ENCODE measurements around the gene CDYL. TPM values are rescaled to one million over a fixed set of nuclear protein-coding genes. Genes with fewer than 3 reads are reported as not detected.

The CDYL gene
- total RNA-seq, 2 donors from 2014 or later: 55.1 to 58.2 TPM

DNA sequence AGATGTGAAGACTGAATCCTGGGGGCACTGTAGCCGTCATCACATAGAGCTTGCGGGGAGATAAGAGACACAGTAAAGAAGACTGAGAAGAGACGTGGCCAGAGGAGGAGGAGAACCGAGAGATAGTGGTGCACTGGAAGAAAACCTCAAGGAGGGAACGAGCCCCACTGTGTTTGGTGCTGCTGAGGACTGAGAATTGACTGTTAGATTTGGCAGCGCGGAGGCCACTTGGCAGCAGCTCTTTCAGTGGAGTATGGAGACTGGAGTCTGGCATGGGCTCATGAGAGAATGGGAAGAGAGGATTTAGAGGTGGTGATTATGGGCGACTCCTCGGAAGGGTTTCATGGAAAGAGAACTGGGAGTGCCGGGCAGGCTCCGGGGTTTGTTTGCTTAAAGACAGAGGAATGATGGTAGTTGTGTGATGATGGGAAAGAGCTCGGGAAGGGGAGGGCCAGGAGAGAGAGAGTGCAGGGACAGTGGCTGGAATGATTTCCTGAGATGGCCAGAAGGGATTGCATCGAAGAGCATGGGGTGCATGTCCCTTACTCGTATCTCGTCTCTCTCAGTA lies 18.0 kb downstream of the CDYL start:
- no peak overlapping the region for H3K27ac Mint-ChIP-seq
- no peaks in the 10 kb centered on the region for H3K4me1 ChIP-seq (ENCODE audit: control insufficient read depth, insufficient read depth, low read length)
- H3K27me3 ChIP-seq (ENCODE audit: control insufficient read depth, insufficient read depth, low read length, poor library complexity, severe bottlenecking): no peaks in the 10 kb centered on the region
- H3K36me3 Mint-ChIP-seq (ENCODE audit: low read depth): peaks cover 5% of the 10 kb centered on the region
- H3K36me3 ChIP-seq (ENCODE audit: control insufficient read depth, insufficient read depth, low read length): no peaks in the 10 kb centered on the region
- DNase-seq: peak; percentile 62
- no peak overlapping the region for H3K4me3 ChIP-seq (ENCODE audit: low read length)
- no peak overlapping the region for H3K4me3 Mint-ChIP-seq
- 68 to 72% methylated on average over 12 to 15 of the region's 15 CpGs for WGBS, 2 experiments (ENCODE audit: insufficient coverage in 1 of 2, insufficient read length in 1 of 2)
- no peak overlapping the region for H3K27ac ChIP-seq (ENCODE audit: low read depth, low read length)
- TF ChIP-seq, protein P1, sequence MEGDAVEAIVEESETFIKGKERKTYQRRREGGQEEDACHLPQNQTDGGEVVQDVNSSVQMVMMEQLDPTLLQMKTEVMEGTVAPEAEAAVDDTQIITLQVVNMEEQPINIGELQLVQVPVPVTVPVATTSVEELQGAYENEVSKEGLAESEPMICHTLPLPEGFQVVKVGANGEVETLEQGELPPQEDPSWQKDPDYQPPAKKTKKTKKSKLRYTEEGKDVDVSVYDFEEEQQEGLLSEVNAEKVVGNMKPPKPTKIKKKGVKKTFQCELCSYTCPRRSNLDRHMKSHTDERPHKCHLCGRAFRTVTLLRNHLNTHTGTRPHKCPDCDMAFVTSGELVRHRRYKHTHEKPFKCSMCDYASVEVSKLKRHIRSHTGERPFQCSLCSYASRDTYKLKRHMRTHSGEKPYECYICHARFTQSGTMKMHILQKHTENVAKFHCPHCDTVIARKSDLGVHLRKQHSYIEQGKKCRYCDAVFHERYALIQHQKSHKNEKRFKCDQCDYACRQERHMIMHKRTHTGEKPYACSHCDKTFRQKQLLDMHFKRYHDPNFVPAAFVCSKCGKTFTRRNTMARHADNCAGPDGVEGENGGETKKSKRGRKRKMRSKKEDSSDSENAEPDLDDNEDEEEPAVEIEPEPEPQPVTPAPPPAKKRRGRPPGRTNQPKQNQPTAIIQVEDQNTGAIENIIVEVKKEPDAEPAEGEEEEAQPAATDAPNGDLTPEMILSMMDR (conservative IDR thresholded peaks at IDR 0.05): no peak
- H3K4me1 Mint-ChIP-seq: peaks cover 21% of the 10 kb centered on the region
- peaks cover 3% of the 10 kb centered on the region for H3K9me3 ChIP-seq (ENCODE audit: control insufficient read depth, low read length)
- H3K9me3 Mint-ChIP-seq: no peaks in the 10 kb centered on the region
- peaks cover under 1% of the 10 kb centered on the region for H3K27me3 Mint-ChIP-seq (ENCODE audit: insufficient read depth)
- H3K9ac ChIP-seq (ENCODE audit: extremely low read depth, low read length, poor library complexity, severe bottlenecking): no peak overlapping the region

DNA sequence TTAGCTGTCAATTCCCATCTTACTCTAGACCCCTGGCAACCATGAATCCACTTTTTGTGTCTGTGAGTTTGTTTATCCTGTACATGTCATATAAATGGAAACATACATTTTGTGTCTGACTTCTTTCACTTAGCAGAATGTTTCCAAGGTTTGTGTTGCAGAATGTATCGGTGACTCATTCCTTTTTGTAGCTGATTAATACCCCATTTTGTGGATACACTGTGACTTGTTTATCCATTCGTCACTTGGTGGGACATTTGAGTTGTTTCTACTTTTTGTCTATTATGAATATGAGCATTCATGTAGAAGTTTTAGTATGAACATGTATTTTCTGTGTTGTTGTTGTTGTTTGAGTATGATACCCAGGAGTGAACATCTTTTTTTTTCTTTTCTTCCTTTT lies 21.4 kb downstream of the CDYL start:
- no peak overlapping the region for H3K27ac ChIP-seq (ENCODE audit: low read depth, low read length)
- no peak for DNase-seq

DNA sequence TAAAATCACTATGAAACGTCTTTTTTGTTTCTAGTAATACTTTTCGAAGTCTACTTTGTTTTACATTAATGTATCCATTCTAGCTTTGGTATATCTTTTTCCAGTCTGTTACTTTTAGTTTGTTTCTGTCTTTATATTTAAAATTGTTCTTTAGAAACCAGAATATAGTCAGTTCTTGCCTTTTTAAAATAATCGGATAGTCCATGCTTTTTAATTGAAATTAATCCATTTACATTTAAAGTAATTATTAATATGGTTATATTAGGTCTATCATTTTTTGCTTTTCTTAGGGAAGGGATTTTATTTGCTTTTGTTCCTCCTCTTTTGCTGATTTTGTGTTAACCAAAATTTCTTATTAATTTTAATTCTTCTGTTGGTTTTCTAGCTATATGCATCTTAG lies 23.7 kb downstream of the CDYL start:
- peaks cover 2% of the 10 kb centered on the region for H3K36me3 Mint-ChIP-seq (ENCODE audit: low read depth)
- Histone ChIP-seq H3K9ac (ENCODE audit: extremely low read depth, low read length, poor library complexity, severe bottlenecking) (no peak overlapping the region), H3K4me1 (ENCODE audit: control insufficient read depth, insufficient read depth, low read length) (peaks cover 3% of the 10 kb centered on the region), H3K4me3 (ENCODE audit: low read length) (no peak overlapping the region), H3K27ac (ENCODE audit: low read depth, low read length) (no peak overlapping the region), H3K36me3 (ENCODE audit: control insufficient read depth, insufficient read depth, low read length) (no peaks in the 10 kb centered on the region), H3K27me3 (ENCODE audit: control insufficient read depth, insufficient read depth, low read length, poor library complexity, severe bottlenecking) (no peaks in the 10 kb centered on the region), H3K9me3 (ENCODE audit: control insufficient read depth, low read length) (peaks cover 14% of the 10 kb centered on the region)
- TF ChIP-seq, protein P1 (conservative IDR thresholded peaks at IDR 0.05): no peak
- peaks cover 26% of the 10 kb centered on the region for H3K4me1 Mint-ChIP-seq
- H3K27ac Mint-ChIP-seq: no peak overlapping the region
- DNase-seq: no peak
- 94% methylated on average over 2 of the region's 3 CpGs; no CpG with 5 or more reads in 1 of the 2 experiments for WGBS, 2 experiments (ENCODE audit: insufficient coverage in 1 of 2, insufficient read length in 1 of 2)
- H3K27me3 Mint-ChIP-seq (ENCODE audit: insufficient read depth): no peaks in the 10 kb centered on the region
- H3K4me3 Mint-ChIP-seq: no peak overlapping the region
- H3K9me3 Mint-ChIP-seq: no peaks in the 10 kb centered on the region

More for the DNA sequence above, 21.4 kb downstream of the CDYL start:
- TF ChIP-seq, protein P1 (conservative IDR thresholded peaks at IDR 0.05): no peak
- Histone ChIP-seq H3K4me1 (ENCODE audit: control insufficient read depth, insufficient read depth, low read length) (no peaks in the 10 kb centered on the region), H3K36me3 (ENCODE audit: control insufficient read depth, insufficient read depth, low read length) (no peaks in the 10 kb centered on the region), H3K27me3 (ENCODE audit: control insufficient read depth, insufficient read depth, low read length, poor library complexity, severe bottlenecking) (no peaks in the 10 kb centered on the region), H3K9ac (ENCODE audit: extremely low read depth, low read length, poor library complexity, severe bottlenecking) (no peak overlapping the region), H3K4me3 (ENCODE audit: low read length) (no peak overlapping the region), H3K9me3 (ENCODE audit: control insufficient read depth, low read length) (peaks cover 14% of the 10 kb centered on the region)
- H3K27ac Mint-ChIP-seq: no peak overlapping the region
- 85% methylated on average over 2 of the region's 2 CpGs; no CpG with 5 or more reads in 1 of the 2 experiments for WGBS, 2 experiments (ENCODE audit: insufficient coverage in 1 of 2, insufficient read length in 1 of 2)
- no peaks in the 10 kb centered on the region for H3K27me3 Mint-ChIP-seq (ENCODE audit: insufficient read depth)
- no peak overlapping the region for H3K4me3 Mint-ChIP-seq
- H3K36me3 Mint-ChIP-seq (ENCODE audit: low read depth): peaks cover 2% of the 10 kb centered on the region
- peaks cover 18% of the 10 kb centered on the region for H3K4me1 Mint-ChIP-seq
- H3K9me3 Mint-ChIP-seq: no peaks in the 10 kb centered on the region

All from endodermal cell (in vitro differentiated cells).